Gastroesophageal sphincter (tissue), 4 donors: ENCODE data around the gene JMY. TPM values are rescaled to one million over a fixed set of nuclear protein-coding genes. Genes with fewer than 3 reads are reported as not detected.

Source experiments
- ATAC-seq: fragments of 150-250 bp; one replicate; pipeline ENCODE4 v1.9.1; 2016; ENCODE audit warnings: mild to moderate bottlenecking, moderate library complexity
- H3K27ac ChIP-seq, 4 donors: fragments of 200-600 bp; sonication (generic) in 3 of 4; 1 replicate in 3 of 4; 2 replicates in 1 of 4; pipeline ENCODE4 v1.5.1; 2016 to 2019
- H3K27me3 ChIP-seq: fragments of 200-600 bp; sonication (generic); one replicate; pipeline ENCODE4 v1.5.1; 2019
- H3K36me3 ChIP-seq, 2 donors: fragments of 200-600 bp; sonication (generic); one replicate each; pipeline ENCODE4 v1.5.1; 2019; ENCODE audit warnings: control low read depth in 1 of 2
- H3K4me1 ChIP-seq, 3 donors: fragments of 200-600 bp; sonication (generic); 1 replicate in 2 of 3; 2 replicates in 1 of 3; pipeline ENCODE4 v1.5.1; 2016 to 2019; ENCODE audit warnings: control low read depth in 2 of 3
- H3K4me3 ChIP-seq, 2 donors: fragments of 200-600 bp; sonication (generic); one replicate each; pipeline ENCODE4 v1.5.1; 2019; ENCODE audit warnings: mild to moderate bottlenecking in 1 of 2, moderate library complexity in 1 of 2
- H3K9me3 ChIP-seq, 3 donors: fragments of 200-600 bp; sonication (generic); one replicate each; pipeline ENCODE4 v1.5.1; 2017 to 2019; ENCODE audit warnings: control low read depth in 2 of 3
- EP300 ChIP-seq: sonication (generic); formaldehyde crosslinking; IDR thresholded peaks from one replicate; pipeline ENCODE4 v1.6.1; 2017; ENCODE audit warnings: antibody characterized with exemption, mild to moderate bottlenecking
- POLR2A ChIP-seq, 2 donors: fragments of 450-650 bp; IDR thresholded peaks; one replicate each; pipeline ENCODE4 v1.6.1; 2017; ENCODE audit warnings: antibody characterized with exemption in 2 of 2, mild to moderate bottlenecking in 2 of 2, moderate library complexity in 1 of 2
- POLR2AphosphoS5 ChIP-seq: sonication (generic); formaldehyde crosslinking; IDR thresholded peaks from one replicate; pipeline ENCODE4 v1.6.1; 2017; ENCODE audit warnings: antibody characterized with exemption
- WGBS, 2 donors: methylation state at CpG; one replicate each; pipeline ENCODE4 v1.1.5; 2018; ENCODE audit warnings: low coverage in 1 of 2; 5-methylcytosine and 5-hydroxymethylcytosine counted together
- total RNA-seq, 4 donors: library from RNA; depleted of rRNA; stranded (reverse); fragments of >200 nt; gene quantifications; one replicate each; pipeline ENCODE4 v1.1.0, GENCODE V29; 2016
- TF ChIP-seq, protein P1 (sequence below), 4 experiments: fragments of 200-600 bp in 2 of 4; fragments of 450-650 bp in 2 of 4; sonication (generic) in 1 of 4; IDR thresholded peaks; one replicate each; pipeline ENCODE4 v1.5.1; 2017 to 2019; ENCODE audit warnings: antibody characterized with exemption in 4 of 4, mild to moderate bottlenecking in 2 of 4, moderate library complexity in 2 of 4

The JMY gene
- total RNA-seq, 4 donors from 2014 or later, result 33.1 to 54.2 (median 46.5) TPM

DNA sequence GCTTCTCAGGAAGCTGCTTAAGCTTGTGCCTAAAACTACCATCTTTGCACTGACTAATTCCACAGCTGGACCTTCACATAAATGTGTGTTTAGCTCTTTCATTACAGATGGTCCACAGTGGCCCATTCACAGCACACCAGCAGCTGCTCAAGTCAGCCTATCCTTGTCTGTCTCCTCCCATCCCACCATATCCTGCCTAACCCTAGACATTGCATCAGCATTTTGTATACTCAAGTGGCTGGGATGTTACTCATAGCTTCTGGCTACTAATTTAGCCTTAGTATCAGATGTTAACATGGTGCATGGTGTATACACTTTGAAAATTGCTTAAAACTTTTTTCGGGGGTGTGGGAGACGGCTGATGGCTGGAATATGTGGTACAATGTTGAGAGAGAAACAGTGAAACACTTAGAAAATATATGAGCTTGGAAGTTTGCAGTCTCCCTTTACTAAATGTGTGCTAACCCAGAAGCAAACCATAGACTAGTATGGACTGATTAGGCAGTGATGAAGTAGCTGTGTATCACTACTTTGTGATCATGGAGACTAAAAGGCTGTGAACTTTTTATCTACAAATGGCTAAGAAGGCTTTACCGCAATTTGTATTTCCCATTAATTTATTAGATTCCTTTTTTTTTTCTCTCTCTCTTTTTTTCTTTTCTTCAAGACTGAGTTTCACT is 83.1 kb downstream of the JMY start:
- no peak for ATAC-seq
- no peaks in the 10 kb centered on the region for H3K9me3 ChIP-seq
- H3K27ac ChIP-seq, result no peak overlapping the region
- peaks cover 3 to 95% of the 10 kb centered on the region in 2 donors for H3K36me3 ChIP-seq
- 94 to 95% methylated on average over 3 of the region's 3 CpGs for WGBS, 2 donors
- TF ChIP-seq POLR2A (IDR thresholded peaks at IDR 0.05) (no peak), EP300 (no peak), POLR2AphosphoS5 (no peak)
- TF ChIP-seq, protein P1, sequence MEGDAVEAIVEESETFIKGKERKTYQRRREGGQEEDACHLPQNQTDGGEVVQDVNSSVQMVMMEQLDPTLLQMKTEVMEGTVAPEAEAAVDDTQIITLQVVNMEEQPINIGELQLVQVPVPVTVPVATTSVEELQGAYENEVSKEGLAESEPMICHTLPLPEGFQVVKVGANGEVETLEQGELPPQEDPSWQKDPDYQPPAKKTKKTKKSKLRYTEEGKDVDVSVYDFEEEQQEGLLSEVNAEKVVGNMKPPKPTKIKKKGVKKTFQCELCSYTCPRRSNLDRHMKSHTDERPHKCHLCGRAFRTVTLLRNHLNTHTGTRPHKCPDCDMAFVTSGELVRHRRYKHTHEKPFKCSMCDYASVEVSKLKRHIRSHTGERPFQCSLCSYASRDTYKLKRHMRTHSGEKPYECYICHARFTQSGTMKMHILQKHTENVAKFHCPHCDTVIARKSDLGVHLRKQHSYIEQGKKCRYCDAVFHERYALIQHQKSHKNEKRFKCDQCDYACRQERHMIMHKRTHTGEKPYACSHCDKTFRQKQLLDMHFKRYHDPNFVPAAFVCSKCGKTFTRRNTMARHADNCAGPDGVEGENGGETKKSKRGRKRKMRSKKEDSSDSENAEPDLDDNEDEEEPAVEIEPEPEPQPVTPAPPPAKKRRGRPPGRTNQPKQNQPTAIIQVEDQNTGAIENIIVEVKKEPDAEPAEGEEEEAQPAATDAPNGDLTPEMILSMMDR (IDR thresholded peaks at IDR 0.05), result no peak
- no peak overlapping the region for H3K4me3 ChIP-seq
- H3K4me1 ChIP-seq, result no peaks in the 10 kb centered on the region
- no peaks in the 10 kb centered on the region for H3K27me3 ChIP-seq

DNA sequence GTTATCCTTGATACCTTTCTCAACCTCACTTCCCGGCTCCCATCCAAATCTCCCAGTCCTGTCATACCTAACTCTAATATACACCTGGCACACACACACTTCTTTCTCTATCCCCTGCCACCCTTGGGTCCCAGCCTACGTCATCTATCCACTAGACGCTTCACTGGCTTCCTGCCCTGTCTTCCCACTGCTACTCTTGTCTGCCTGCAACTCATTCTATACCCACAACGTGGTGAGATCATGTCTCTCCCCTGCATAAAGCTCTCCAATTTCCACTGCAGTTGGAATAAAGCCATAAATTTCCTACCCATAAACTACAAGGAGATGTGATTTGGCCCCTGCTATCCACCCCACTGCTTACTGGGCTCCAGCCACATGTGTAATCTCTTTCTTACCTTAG is 93.5 kb downstream of the JMY start:
- Histone ChIP-seq H3K36me3 (no peaks in the 10 kb centered on the region), H3K27me3 (no peaks in the 10 kb centered on the region), H3K9me3 (no peaks in the 10 kb centered on the region), H3K27ac (no peak overlapping the region), H3K4me1 (no peaks in the 10 kb centered on the region), H3K4me3 (no peak overlapping the region)
- WGBS, 2 donors, result 89 to 90% methylated on average over 3 to 4 of the region's 4 CpGs
- no peak for ATAC-seq
- TF ChIP-seq POLR2AphosphoS5 (no peak), EP300 (no peak), POLR2A (IDR thresholded peaks at IDR 0.05) (no peak)
- TF ChIP-seq, protein P1 (IDR thresholded peaks at IDR 0.05), result no peak

DNA sequence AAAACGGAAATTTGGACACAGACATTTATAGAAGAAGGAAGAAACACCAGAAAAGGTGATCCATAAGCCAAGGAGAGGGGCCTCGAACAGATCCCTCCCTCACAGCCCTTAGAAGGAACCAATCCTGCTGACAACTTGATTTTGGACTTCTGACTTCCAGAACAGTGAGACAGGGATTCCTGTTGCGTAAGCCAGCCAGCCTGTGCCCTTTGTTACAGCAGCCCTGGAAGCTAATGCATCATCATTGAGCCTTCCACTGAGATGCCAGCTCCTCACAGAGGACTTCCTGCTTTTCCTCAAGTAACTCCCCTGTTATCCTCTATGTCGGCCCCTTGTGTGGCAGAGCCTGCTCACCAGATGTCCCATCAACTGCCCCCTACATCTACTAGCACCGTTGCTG is 94.1 kb downstream of the JMY start:
- H3K36me3 ChIP-seq, result no peaks in the 10 kb centered on the region
- TF ChIP-seq POLR2A (IDR thresholded peaks at IDR 0.05) (no peak), POLR2AphosphoS5 (no peak), EP300 (no peak)
- TF ChIP-seq, protein P1 (IDR thresholded peaks at IDR 0.05), result no peak
- H3K27me3 ChIP-seq, result no peaks in the 10 kb centered on the region
- no peaks in the 10 kb centered on the region for H3K4me1 ChIP-seq
- no peaks in the 10 kb centered on the region for H3K9me3 ChIP-seq
- WGBS, 2 donors, result 64 to 75% methylated on average over 4 to 5 of the region's 5 CpGs
- no peak for ATAC-seq
- H3K4me3 ChIP-seq, result no peak overlapping the region
- H3K27ac ChIP-seq, result no peak overlapping the region

DNA sequence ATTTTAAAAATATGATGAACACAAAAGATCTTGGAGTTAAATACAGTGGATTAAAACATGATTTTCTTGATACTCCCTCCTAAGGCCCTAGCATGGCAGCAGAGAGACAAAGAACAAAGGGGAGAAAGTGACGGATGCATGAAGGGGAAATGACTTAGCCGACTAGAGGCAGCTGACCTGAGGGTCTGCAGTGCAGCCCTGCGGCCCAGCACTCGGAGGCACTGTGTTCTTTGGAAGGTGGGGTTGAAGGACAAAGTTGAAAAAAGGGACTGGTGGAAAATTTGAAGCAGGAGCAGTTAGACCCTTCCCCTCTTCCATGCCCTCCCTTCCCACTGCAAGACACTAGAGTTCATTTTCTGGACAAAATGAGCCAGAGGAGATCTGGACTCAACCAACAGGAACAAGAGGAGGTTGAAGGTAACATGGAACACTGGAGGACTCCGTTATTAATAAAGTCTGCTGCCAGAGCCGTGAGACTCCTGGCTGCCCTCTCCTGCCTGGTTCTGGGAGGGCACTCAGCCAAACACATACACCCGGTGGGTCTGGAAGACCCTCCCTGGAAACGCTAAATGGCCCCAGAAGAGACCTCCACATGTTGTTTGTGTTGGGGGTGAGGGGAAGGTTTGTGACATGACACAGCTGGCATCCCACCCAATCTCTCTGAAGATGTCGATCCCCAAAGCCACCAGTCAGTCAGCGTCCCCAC is 98.1 kb downstream of the JMY start:
- H3K27ac ChIP-seq, result no peak overlapping the region
- 67 to 73% methylated on average over 3 to 9 of the region's 10 CpGs for WGBS, 2 donors
- H3K4me1 ChIP-seq, result no peaks in the 10 kb centered on the region
- no peak for ATAC-seq
- TF ChIP-seq POLR2AphosphoS5 (no peak), POLR2A (IDR thresholded peaks at IDR 0.05) (no peak), EP300 (no peak)
- TF ChIP-seq, protein P1 (IDR thresholded peaks at IDR 0.05), result no peak
- no peak overlapping the region for H3K4me3 ChIP-seq
- H3K36me3 ChIP-seq, result no peaks in the 10 kb centered on the region
- no peaks in the 10 kb centered on the region for H3K9me3 ChIP-seq
- H3K27me3 ChIP-seq, result no peaks in the 10 kb centered on the region

- H3K4me3 ChIP-seq, result no peak overlapping the region
- H3K27me3 ChIP-seq, result no peaks in the 10 kb centered on the region
- no peaks in the 10 kb centered on the region for H3K4me1 ChIP-seq
- TF ChIP-seq, protein P1 (IDR thresholded peaks at IDR 0.05), result no peak
- no peak for TF ChIP-seq EP300
- TF ChIP-seq POLR2A (IDR thresholded peaks at IDR 0.05), result no peak
- TF ChIP-seq POLR2AphosphoS5, result no peak
- ATAC-seq, result no peak
- WGBS, 2 donors, result 83% methylated on average over 6 of the region's 6 CpGs; no CpG with 5 or more reads in 1 of the 2 donors
- no peak overlapping the region for H3K27ac ChIP-seq
- no peaks in the 10 kb centered on the region for H3K9me3 ChIP-seq
- H3K36me3 ChIP-seq, result no peaks in the 10 kb centered on the region
Observed at GRCh38 chr5:79346420-79346824, 110.5 kb downstream of the JMY start.
